Measurements from ENCODE around the gene NECTIN3.

GRCh38 chr3:111035316-111035715 lies 36.3 kb upstream of the NECTIN3 start:
- TF ChIP-seq CTCF (IDR thresholded peaks at IDR 0.05) (no peak), POLR2AphosphoS5 (IDR thresholded peaks at IDR 0.05) (no peak)

Measured in upper lobe of left lung (tissue), 4 donors.